PC-9 (cell line): ENCODE measurements around the gene TMEM80.

Experiments
- EZH2 ChIP-seq: fragments of 200-600 bp; sonication (generic); IDR thresholded peaks from 2 replicates; pipeline ENCODE4 v1.8.0; 2017; ENCODE audit warnings: antibody characterized with exemption, low read depth
- TF ChIP-seq, protein P1 (sequence below): fragments of 200-600 bp; sonication (generic); conservative IDR thresholded peaks from 2 replicates; pipeline ENCODE4 v1.6.1; 2017; ENCODE audit warnings: mixed run types, antibody characterized with exemption, mild to moderate bottlenecking, moderate library complexity

DNA sequence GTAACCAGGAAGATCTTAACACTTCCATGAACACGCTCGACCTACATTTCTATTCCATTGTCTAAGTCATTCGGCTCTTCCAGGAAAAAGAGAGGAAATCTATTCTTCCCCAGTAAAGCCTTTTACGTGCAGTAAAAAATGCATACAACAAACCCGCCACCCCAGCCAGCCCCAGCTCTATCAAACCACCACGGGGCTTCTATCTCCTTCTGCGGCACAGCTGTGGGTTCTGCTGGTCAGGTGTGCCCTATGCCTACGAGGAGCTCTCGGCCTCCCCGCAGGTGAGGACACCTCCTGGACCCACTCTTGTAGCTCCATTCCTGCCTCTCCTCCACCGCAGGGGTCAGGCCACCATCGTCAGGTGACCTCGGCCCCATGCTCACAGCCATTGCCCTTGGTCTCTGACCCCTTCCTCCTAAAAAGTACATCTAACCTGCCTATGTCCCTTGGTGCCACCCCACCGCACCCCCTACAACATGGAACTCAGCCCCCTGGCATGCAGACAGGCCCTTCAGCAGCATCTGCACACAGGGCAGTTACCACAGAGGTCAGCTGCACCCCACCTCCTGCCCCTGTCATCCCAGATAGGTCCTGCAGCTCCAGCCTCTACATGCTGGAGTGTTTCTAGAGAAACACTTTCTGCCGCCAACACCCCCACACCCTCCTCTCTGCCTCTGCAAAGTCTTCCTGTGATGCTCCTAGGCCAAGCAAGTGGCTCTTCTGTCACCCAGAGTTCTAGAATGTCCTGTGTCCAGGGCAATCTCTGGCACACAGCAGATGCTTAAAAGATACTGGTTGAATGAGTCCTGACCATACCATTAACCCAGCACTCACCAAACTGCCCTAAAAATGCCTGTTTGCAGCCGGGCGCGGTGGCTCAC lies 3.7 kb upstream of the TMEM80 start:
- TF ChIP-seq, protein P1, sequence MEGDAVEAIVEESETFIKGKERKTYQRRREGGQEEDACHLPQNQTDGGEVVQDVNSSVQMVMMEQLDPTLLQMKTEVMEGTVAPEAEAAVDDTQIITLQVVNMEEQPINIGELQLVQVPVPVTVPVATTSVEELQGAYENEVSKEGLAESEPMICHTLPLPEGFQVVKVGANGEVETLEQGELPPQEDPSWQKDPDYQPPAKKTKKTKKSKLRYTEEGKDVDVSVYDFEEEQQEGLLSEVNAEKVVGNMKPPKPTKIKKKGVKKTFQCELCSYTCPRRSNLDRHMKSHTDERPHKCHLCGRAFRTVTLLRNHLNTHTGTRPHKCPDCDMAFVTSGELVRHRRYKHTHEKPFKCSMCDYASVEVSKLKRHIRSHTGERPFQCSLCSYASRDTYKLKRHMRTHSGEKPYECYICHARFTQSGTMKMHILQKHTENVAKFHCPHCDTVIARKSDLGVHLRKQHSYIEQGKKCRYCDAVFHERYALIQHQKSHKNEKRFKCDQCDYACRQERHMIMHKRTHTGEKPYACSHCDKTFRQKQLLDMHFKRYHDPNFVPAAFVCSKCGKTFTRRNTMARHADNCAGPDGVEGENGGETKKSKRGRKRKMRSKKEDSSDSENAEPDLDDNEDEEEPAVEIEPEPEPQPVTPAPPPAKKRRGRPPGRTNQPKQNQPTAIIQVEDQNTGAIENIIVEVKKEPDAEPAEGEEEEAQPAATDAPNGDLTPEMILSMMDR: no peak
- TF ChIP-seq EZH2: no peak
